Smooth muscle cell (in vitro differentiated cells): ENCODE measurements around the gene PLAAT5. TPM values are rescaled to one million over a fixed set of nuclear protein-coding genes. Genes with fewer than 3 reads are reported as not detected.

Experiments
- DNase-seq: peaks from one replicate; lab custom pipeline; 2025; ENCODE audit not compliant: unreplicated experiment; lab: John Stamatoyannopoulos, UW
- H2AFZ ChIP-seq: fragments of 200-600 bp; sonication (generic); 2 replicates; pipeline ENCODE4 v1.6.0; 2016; ENCODE audit warnings: antibody characterized with exemption, low read depth, mild to moderate bottlenecking
- H3F3A ChIP-seq: fragments of 200-600 bp; sonication (generic); 2 replicates; pipeline ENCODE4 v1.6.0; 2017; ENCODE audit warnings: antibody characterized with exemption, low read depth
- H3K27ac ChIP-seq: fragments of 200-600 bp; sonication (generic); 2 replicates; pipeline ENCODE4 v1.5.1; 2016; ENCODE audit warnings: low read depth, mild to moderate bottlenecking
- H3K27me3 ChIP-seq: fragments of 200-600 bp; sonication (generic); 2 replicates; pipeline ENCODE4 v1.6.1; 2016; ENCODE audit warnings: low read depth, mild to moderate bottlenecking
- H3K36me3 ChIP-seq: fragments of 200-600 bp; sonication (generic); 2 replicates; pipeline ENCODE4 v1.5.1; 2016; ENCODE audit warnings: low read depth
- H3K4me1 ChIP-seq: fragments of 200-600 bp; sonication (generic); 2 replicates; pipeline ENCODE4 v1.5.1; 2016; ENCODE audit warnings: low read depth
- H3K4me2 ChIP-seq: fragments of 200-600 bp; sonication (generic); 2 replicates; pipeline ENCODE4 v1.6.0; 2016; ENCODE audit warnings: mild to moderate bottlenecking
- H3K4me3 ChIP-seq: fragments of 200-600 bp; sonication (generic); 2 replicates; pipeline ENCODE4 v1.5.1; 2016; ENCODE audit warnings: mild to moderate bottlenecking
- H3K79me2 ChIP-seq: fragments of 200-600 bp; sonication (generic); 2 replicates; pipeline ENCODE4 v1.6.0; 2016; ENCODE audit warnings: low read depth, mild to moderate bottlenecking
- H3K9ac ChIP-seq: fragments of 200-600 bp; sonication (generic); 2 replicates; pipeline ENCODE4 v1.6.0; 2016; ENCODE audit warnings: low read depth
- H3K9me3 ChIP-seq: fragments of 200-600 bp; sonication (generic); replicated peaks from 2 replicates; pipeline ENCODE4 v1.5.1; 2016; ENCODE audit warnings: low read depth
- H4K20me1 ChIP-seq: fragments of 200-600 bp; sonication (generic); 2 replicates; pipeline ENCODE4 v1.6.0; 2016; ENCODE audit warnings: low read depth
- WGBS: methylation state at CpG from one replicate; pipeline ENCODE4 v1.1.7; 2016; ENCODE audit warnings: low lambda C conversion rate; 5-methylcytosine and 5-hydroxymethylcytosine counted together
- polyA plus RNA-seq: library from polyadenylated mRNA; unstranded; fragments of >200 nt; fragmentation: Nextera tagmentation; extraction: Ambion mirVana; gene quantifications from 2 replicates; pipeline ENCODE4 v1.2.1, GENCODE V29; 2016
- total RNA-seq: library from RNA; depleted of rRNA; stranded (reverse); fragments of >200 nt; gene quantifications from 2 replicates; pipeline ENCODE4 v1.2.3, GENCODE V29; 2014
- TF ChIP-seq, protein P1 (sequence below): fragments of 200-600 bp; sonication (generic); IDR thresholded peaks from 2 replicates; pipeline ENCODE4 v1.5.1; 2017; ENCODE audit warnings: borderline replicate concordance, mild to moderate bottlenecking, antibody characterized with exemption; ENCODE audit not compliant: insufficient read depth, poor library complexity, severe bottlenecking

PLAAT5 gene
- total and polyA plus RNA-seq, 2 experiments from 2014 or later: 0.04 TPM; not detected in 1

DNA sequence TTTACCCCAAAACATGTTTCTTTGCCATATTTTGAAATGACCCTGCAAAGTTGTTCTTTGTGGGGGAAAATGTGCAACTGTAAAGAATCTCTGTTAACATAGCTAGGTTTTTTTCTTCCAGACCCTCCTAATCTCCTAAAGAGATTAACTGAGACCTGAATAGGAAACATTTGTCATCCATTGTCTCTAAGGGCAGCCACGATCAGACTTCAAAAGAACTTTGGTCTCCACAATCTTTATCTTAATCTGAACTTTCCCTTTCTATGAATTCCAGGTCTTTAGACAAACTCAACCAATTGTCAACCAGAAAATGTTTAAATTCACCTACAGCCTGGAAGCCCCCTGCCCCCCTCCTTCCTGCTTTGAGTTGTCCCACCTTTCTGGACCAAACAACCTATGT lies 10.3 kb upstream of the PLAAT5 start:
- H2AFZ ChIP-seq: no peak overlapping the region
- no peaks in the 10 kb centered on the region for H4K20me1 ChIP-seq
- H3K4me1 ChIP-seq: peaks cover 10% of the 10 kb centered on the region
- WGBS: 40% methylated on average over 1 of the region's 1 CpG
- no peak overlapping the region for H3K27ac ChIP-seq
- no peak overlapping the region for H3K9ac ChIP-seq
- no peaks in the 10 kb centered on the region for H3K79me2 ChIP-seq
- no peaks in the 10 kb centered on the region for H3K36me3 ChIP-seq
- H3K27me3 ChIP-seq: no peaks in the 10 kb centered on the region
- no peak overlapping the region for H3K4me3 ChIP-seq
- DNase-seq: no peak
- no peak overlapping the region for H3K4me2 ChIP-seq
- H3F3A ChIP-seq: no peaks in the 10 kb centered on the region
- TF ChIP-seq, protein P1, sequence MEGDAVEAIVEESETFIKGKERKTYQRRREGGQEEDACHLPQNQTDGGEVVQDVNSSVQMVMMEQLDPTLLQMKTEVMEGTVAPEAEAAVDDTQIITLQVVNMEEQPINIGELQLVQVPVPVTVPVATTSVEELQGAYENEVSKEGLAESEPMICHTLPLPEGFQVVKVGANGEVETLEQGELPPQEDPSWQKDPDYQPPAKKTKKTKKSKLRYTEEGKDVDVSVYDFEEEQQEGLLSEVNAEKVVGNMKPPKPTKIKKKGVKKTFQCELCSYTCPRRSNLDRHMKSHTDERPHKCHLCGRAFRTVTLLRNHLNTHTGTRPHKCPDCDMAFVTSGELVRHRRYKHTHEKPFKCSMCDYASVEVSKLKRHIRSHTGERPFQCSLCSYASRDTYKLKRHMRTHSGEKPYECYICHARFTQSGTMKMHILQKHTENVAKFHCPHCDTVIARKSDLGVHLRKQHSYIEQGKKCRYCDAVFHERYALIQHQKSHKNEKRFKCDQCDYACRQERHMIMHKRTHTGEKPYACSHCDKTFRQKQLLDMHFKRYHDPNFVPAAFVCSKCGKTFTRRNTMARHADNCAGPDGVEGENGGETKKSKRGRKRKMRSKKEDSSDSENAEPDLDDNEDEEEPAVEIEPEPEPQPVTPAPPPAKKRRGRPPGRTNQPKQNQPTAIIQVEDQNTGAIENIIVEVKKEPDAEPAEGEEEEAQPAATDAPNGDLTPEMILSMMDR: no peak
- H3K9me3 ChIP-seq: no peaks in the 10 kb centered on the region

DNA sequence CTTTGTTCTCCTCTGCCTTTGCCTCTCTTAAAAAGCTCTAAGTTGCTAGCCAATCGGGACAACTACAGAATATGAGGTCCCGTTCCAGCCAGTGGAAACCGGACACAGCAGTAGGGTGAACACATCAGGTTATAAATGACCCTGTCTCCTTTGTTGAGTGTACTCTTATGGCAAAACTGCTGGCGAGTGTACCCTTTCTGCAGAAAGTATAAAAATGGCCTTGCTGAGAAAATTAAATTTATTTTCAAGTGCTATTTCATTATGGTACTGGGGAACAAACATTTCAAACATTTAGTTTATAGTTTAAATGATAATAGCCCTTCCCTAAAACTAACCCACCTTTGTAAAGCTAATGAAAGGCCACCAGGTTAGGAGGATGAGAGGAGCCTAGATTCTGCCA lies 8.9 kb upstream of the PLAAT5 start:
- Histone ChIP-seq H3K9me3 (no peaks in the 10 kb centered on the region), H3K79me2 (no peaks in the 10 kb centered on the region), H4K20me1 (no peaks in the 10 kb centered on the region), H3K27ac (no peak overlapping the region), H3K27me3 (no peaks in the 10 kb centered on the region), H3K9ac (no peak overlapping the region), H3K4me1 (peaks cover 6% of the 10 kb centered on the region), H3K4me2 (no peak overlapping the region), H3K4me3 (no peak overlapping the region), H3F3A (no peaks in the 10 kb centered on the region), H2AFZ (no peak overlapping the region), H3K36me3 (no peaks in the 10 kb centered on the region)
- TF ChIP-seq, protein P1: no peak
- no peak for DNase-seq
- 83% methylated on average over 4 of the region's 4 CpGs for WGBS

- DNase-seq: no peak
- TF ChIP-seq, protein P1: no peak
Measured at GRCh38 chr11:63494975-63495374, 4.0 kb upstream of the PLAAT5 start.

GRCh38 chr11:63493127-63493526 lies 2.2 kb upstream of the PLAAT5 start:
- Histone ChIP-seq H3K9ac (no peak overlapping the region), H3K4me1 (peaks cover 20% of the 10 kb centered on the region), H2AFZ (no peak overlapping the region), H3K27ac (no peak overlapping the region), H3K4me2 (no peak overlapping the region), H3K79me2 (no peaks in the 10 kb centered on the region), H3K27me3 (peaks cover 6% of the 10 kb centered on the region), H3K9me3 (no peaks in the 10 kb centered on the region), H4K20me1 (no peaks in the 10 kb centered on the region), H3F3A (no peaks in the 10 kb centered on the region), H3K4me3 (no peak overlapping the region), H3K36me3 (no peaks in the 10 kb centered on the region)
- TF ChIP-seq, protein P1: no peak
- no peak for DNase-seq
- WGBS: 97% methylated on average over 1 of the region's 1 CpG

More at GRCh38 chr11:63494975-63495374, 4.0 kb upstream of the PLAAT5 start:
- no peak overlapping the region for H3K4me3 ChIP-seq
- peaks cover 18% of the 10 kb centered on the region for H3K4me1 ChIP-seq
- H3K4me2 ChIP-seq: no peak overlapping the region
- no peaks in the 10 kb centered on the region for H3K79me2 ChIP-seq
- no peaks in the 10 kb centered on the region for H3F3A ChIP-seq
- peaks cover 6% of the 10 kb centered on the region for H3K27me3 ChIP-seq
- no peaks in the 10 kb centered on the region for H3K36me3 ChIP-seq
- H4K20me1 ChIP-seq: no peaks in the 10 kb centered on the region
- H2AFZ ChIP-seq: no peak overlapping the region
- no peak overlapping the region for H3K27ac ChIP-seq
- H3K9me3 ChIP-seq: no peaks in the 10 kb centered on the region
- WGBS: 92% methylated on average over 6 of the region's 6 CpGs
- no peak overlapping the region for H3K9ac ChIP-seq
